OCI-LY3 (cell line): ENCODE results near the gene HPS5.

Source experiments
- CTCF ChIP-seq: fragments of 200-600, 300-600 bp; sonication (generic); IDR thresholded peaks from 2 replicates; pipeline ENCODE4 v1.5.1; 2014; ENCODE audit warnings: antibody characterized with exemption, low read length, low read depth
- EZH2phosphoT487 ChIP-seq: fragments of 200-600 bp; shearing (Covaris generic); IDR thresholded peaks from 2 replicates; pipeline ENCODE4 v1.6.1; 2018; ENCODE audit warnings: antibody characterized with exemption, mixed run types, low read depth

- TF ChIP-seq CTCF, result no peak
- TF ChIP-seq EZH2phosphoT487, result no peak
Observed at GRCh38 chr11:18253778-18254338, 68.1 kb downstream of the HPS5 start.
